NT2/D1 (cell line): ENCODE data around the gene PIK3CB.

ENCODE experiments used
- SUZ12 ChIP-seq: IDR thresholded peaks from 2 replicates; pipeline ENCODE4 v1.6.1; 2011; ENCODE audit not compliant: insufficient read length, insufficient read depth; ENCODE audit errors: extremely low read depth
- YY1 ChIP-seq: IDR thresholded peaks from 2 replicates; pipeline ENCODE4 v1.6.1; 2011; ENCODE audit not compliant: insufficient read length, insufficient read depth

- TF ChIP-seq SUZ12: no peak
- no peak for TF ChIP-seq YY1
Observed at GRCh38 chr3:138781012-138781470, 53.7 kb downstream of the PIK3CB start.
